MG63 (cell line): ENCODE data around the gene IL24. TPM values are rescaled to one million over a fixed set of nuclear protein-coding genes. Genes with fewer than 3 reads are reported as not detected.
"Not testable (repeated sequence)": the region's sequence is repeated elsewhere in the genome, so short reads cannot be mapped to it uniquely, and the experiment has no call there.

Experiments
- DNase-seq: peaks from one replicate; pipeline ENCODE4 v3.0.0-alpha.2; 2020
- H3K27me3 ChIP-seq: fragments of 250-450 bp; sonication (Bioruptor Pico); 2 replicates; pipeline ENCODE4 v1.5.1; 2020; ENCODE audit warnings: mild to moderate bottlenecking, moderate library complexity
- H3K36me3 ChIP-seq: fragments of 250-450 bp; sonication (Bioruptor Pico); 2 replicates; pipeline ENCODE4 v1.5.1; 2020; ENCODE audit warnings: mild to moderate bottlenecking, moderate library complexity
- H3K4me3 ChIP-seq: fragments of 250-450 bp; sonication (Bioruptor Pico); 2 replicates; pipeline ENCODE4 v1.5.1; 2020; ENCODE audit warnings: mild to moderate bottlenecking, moderate library complexity
- H3K9me3 ChIP-seq: fragments of 250-450 bp; sonication (Bioruptor Pico); 2 replicates; pipeline ENCODE4 v1.5.1; 2020; ENCODE audit warnings: mild to moderate bottlenecking, moderate library complexity
- total RNA-seq: library from RNA; depleted of rRNA; stranded (reverse); fragments of >200 nt; shearing (Covaris generic); gene quantifications from 2 replicates; pipeline ENCODE4 v1.2.3, GENCODE V29; 2014; ENCODE audit warnings: low replicate concordance

The IL24 gene
- total RNA-seq, 1 experiment from 2014 or later = not detected

- peak; percentile 42 for DNase-seq
- Histone ChIP-seq H3K4me3 (peak overlapping the region; percentile 40), H3K36me3 (no peaks in the 10 kb centered on the region), H3K9me3 (no peaks in the 10 kb centered on the region), H3K27me3 (no peaks in the 10 kb centered on the region)
Measured at GRCh38 chr1:206909883-206910318, 12.7 kb downstream of the IL24 start.

GRCh38 chr1:206911064-206911663, 13.9 kb downstream of the IL24 start:
- H3K9me3 ChIP-seq = no peaks in the 10 kb centered on the region

GRCh38 chr1:206912445-206913095, 15.3 kb downstream of the IL24 start:
- H3K27me3 ChIP-seq = no peaks in the 10 kb centered on the region
- no peaks in the 10 kb centered on the region for H3K36me3 ChIP-seq
- H3K9me3 ChIP-seq = no peaks in the 10 kb centered on the region
- DNase-seq = peak; percentile 62
- H3K4me3 ChIP-seq = no peak overlapping the region

More at GRCh38 chr1:206911064-206911663, 13.9 kb downstream of the IL24 start:
- peak; percentile 52 for DNase-seq
- Histone ChIP-seq H3K27me3 (no peaks in the 10 kb centered on the region), H3K4me3 (no peak overlapping the region), H3K36me3 (no peaks in the 10 kb centered on the region)

- H3K36me3 ChIP-seq = no peaks in the 10 kb centered on the region
- no peak overlapping the region for H3K4me3 ChIP-seq
- H3K27me3 ChIP-seq = no peaks in the 10 kb centered on the region
- DNase-seq = no peak
- H3K9me3 ChIP-seq = no peaks in the 10 kb centered on the region
Measured at GRCh38 chr1:206913766-206914537, 16.7 kb downstream of the IL24 start.

GRCh38 chr1:206915030-206915735, 17.9 kb downstream of the IL24 start:
- no peaks in the 10 kb centered on the region for H3K9me3 ChIP-seq
- DNase-seq = no peak
- no peak overlapping the region for H3K4me3 ChIP-seq
- H3K36me3 ChIP-seq = no peaks in the 10 kb centered on the region
- no peaks in the 10 kb centered on the region for H3K27me3 ChIP-seq

GRCh38 chr1:206916000-206916709, 18.9 kb downstream of the IL24 start:
- Histone ChIP-seq H3K4me3 (no peak overlapping the region), H3K36me3 (no peaks in the 10 kb centered on the region), H3K9me3 (no peaks in the 10 kb centered on the region), H3K27me3 (no peaks in the 10 kb centered on the region)
- no peak for DNase-seq

GRCh38 chr1:206918076-206918475, 20.8 kb downstream of the IL24 start:
- H3K4me3 ChIP-seq = no peak overlapping the region
- DNase-seq = no peak
- no peaks in the 10 kb centered on the region for H3K27me3 ChIP-seq
- H3K36me3 ChIP-seq = no peaks in the 10 kb centered on the region
- no peaks in the 10 kb centered on the region for H3K9me3 ChIP-seq

- no peaks in the 10 kb centered on the region for H3K9me3 ChIP-seq
- no peaks in the 10 kb centered on the region for H3K36me3 ChIP-seq
- no peaks in the 10 kb centered on the region for H3K27me3 ChIP-seq
- no peak within 1 kb of the TSS for H3K4me3 ChIP-seq
- DNase-seq = no peak
Measured at GRCh38 chr1:206921772-206922265, 24.6 kb downstream of the IL24 start, which contains the start of gene FCMR. TSS of gene FCMR (minus strand) at chr1:206921941. CDS start at chr1:206921854, 87 bp downstream.

- DNase-seq = no peak
- Histone ChIP-seq H3K27me3 (no peaks in the 10 kb centered on the region), H3K36me3 (no peaks in the 10 kb centered on the region), H3K4me3 (no peak overlapping the region), H3K9me3 (no peaks in the 10 kb centered on the region)
Measured at GRCh38 chr1:206922524-206922923, 25.3 kb downstream of the IL24 start.

GRCh38 chr1:206923009-206923960, 26.0 kb downstream of the IL24 start:
- Histone ChIP-seq H3K4me3 (no peak overlapping the region), H3K36me3 (no peaks in the 10 kb centered on the region), H3K9me3 (no peaks in the 10 kb centered on the region), H3K27me3 (no peaks in the 10 kb centered on the region)
- DNase-seq = no peak

GRCh38 chr1:206923961-206924557, 26.8 kb downstream of the IL24 start:
- H3K4me3 ChIP-seq, DNase-seq, H3K36me3 ChIP-seq, H3K9me3 ChIP-seq, H3K27me3 ChIP-seq: not testable (repeated sequence)

GRCh38 chr1:206924592-206925105, 27.4 kb downstream of the IL24 start:
- DNase-seq = no peak
- Histone ChIP-seq H3K9me3 (no peaks in the 10 kb centered on the region), H3K27me3 (no peaks in the 10 kb centered on the region), H3K4me3 (no peak overlapping the region), H3K36me3 (no peaks in the 10 kb centered on the region)

- Histone ChIP-seq H3K4me3 (no peak overlapping the region), H3K36me3 (no peaks in the 10 kb centered on the region), H3K27me3 (no peaks in the 10 kb centered on the region), H3K9me3 (no peaks in the 10 kb centered on the region)
- DNase-seq = no peak
Measured at GRCh38 chr1:206925106-206925736, 28.0 kb downstream of the IL24 start.

- Histone ChIP-seq H3K27me3 (no peaks in the 10 kb centered on the region), H3K9me3 (no peaks in the 10 kb centered on the region), H3K4me3 (no peak overlapping the region), H3K36me3 (no peaks in the 10 kb centered on the region)
- no peak for DNase-seq
Measured at GRCh38 chr1:206926286-206926685, 29.0 kb downstream of the IL24 start.
